GM12878 (cell line): ENCODE results near the gene COMMD1. TPM values are rescaled to one million over a fixed set of nuclear protein-coding genes. Genes with fewer than 3 reads are reported as not detected.

Experiments used
- ATAC-seq: fragments of 200-7000 bp; cut with Tn5 transposase; 3 replicates; pipeline ENCODE4 v1.9.1; 2020; ENCODE audit warnings: mild to moderate bottlenecking, moderate library complexity
- BruUV-seq: library from RNA; stranded (reverse); fragments of 400-500 nt; replicated peaks from 2 replicates; lab custom pipeline; 2021; lab: Mats Ljungman, UMichigan
- CTCF ChIA-PET: fragments of 300-600 bp; sonication (Branson Sonifier 250); formaldehyde crosslinking; extraction: SDS; loops from one replicate; lab custom pipeline; 2021; ENCODE audit warnings: inconsistent platforms; lab: Yijun Ruan, JAX
- POLR2A ChIA-PET: fragments of 350-600 bp; formaldehyde crosslinking; extraction: SDS; loops from one replicate; lab custom pipeline; 2021; ENCODE audit warnings: inconsistent platforms; lab: Charles Lee
- RAD21 ChIA-PET: fragments of 300-600 bp; sonication (Branson Sonifier 250); formaldehyde crosslinking; loops from one replicate; lab custom pipeline; 2023; ENCODE audit warnings: antibody characterized with exemption; ENCODE audit not compliant: unreplicated experiment; lab: Charles Lee
- SMC1A ChIA-PET: fragments of 300-600 bp; sonication (Branson Sonifier 250); formaldehyde crosslinking; loops from one replicate; lab custom pipeline; 2023; ENCODE audit not compliant: unreplicated experiment, uncharacterized antibody; lab: Charles Lee
- DNase-seq: peaks from one replicate; pipeline ENCODE4 v3.0.0-alpha.2; 2011; ENCODE audit warnings: low read depth, low spot score
- FAIRE-seq: peaks from 3 replicates; lab custom pipeline; 2011; peaks lifted over from hg19 to GRCh38; lab: Jason Lieb, UNC
- H2AFZ ChIP-seq: 2 replicates; pipeline ENCODE4 v1.6.0; 2011; ENCODE audit warnings: low read depth, low read length, control low read depth; ENCODE audit not compliant: control insufficient read depth
- H3K27ac ChIP-seq: 2 replicates; pipeline ENCODE4 v1.5.1; 2011; ENCODE audit warnings: control low read depth; ENCODE audit not compliant: control insufficient read depth, insufficient read depth
- H3K27me3 ChIP-seq, 2 experiments: replicated peaks in 1 of 2; 2 replicates each; pipeline versions ENCODE4 v1.6.0 to v1.6.1; 2011; ENCODE audit warnings: low read length in 1 of 2; ENCODE audit not compliant: control insufficient read depth in 2 of 2, insufficient read depth in 2 of 2
- H3K36me3 ChIP-seq, 2 experiments: 2 replicates each; pipeline ENCODE4 v1.5.1; 2011; ENCODE audit warnings: low read length in 1 of 2; ENCODE audit not compliant: control insufficient read depth in 2 of 2, insufficient read depth in 2 of 2
- H3K4me1 ChIP-seq: 2 replicates; pipeline ENCODE4 v1.6.1; 2011; ENCODE audit warnings: mild to moderate bottlenecking, low read length, moderate library complexity, mixed read lengths; ENCODE audit not compliant: control insufficient read depth, insufficient read depth
- H3K4me2 ChIP-seq: 2 replicates; pipeline ENCODE4 v1.6.0; 2011; ENCODE audit warnings: control low read depth; ENCODE audit not compliant: control insufficient read depth, insufficient read depth
- H3K4me3 ChIP-seq: fragments of 200-600 bp; sonication (generic); 2 replicates; pipeline ENCODE4 v1.5.1; 2016
- H3K79me2 ChIP-seq: 2 replicates; pipeline ENCODE4 v1.6.0; 2011; ENCODE audit warnings: low read length; ENCODE audit not compliant: control insufficient read depth, insufficient read depth
- H3K9ac ChIP-seq: 2 replicates; pipeline ENCODE4 v1.8.0; 2011; ENCODE audit warnings: low read length, control low read depth, mixed read lengths; ENCODE audit not compliant: control insufficient read depth, insufficient read depth
- H3K9me3 ChIP-seq: replicated peaks from 3 replicates; pipeline ENCODE4 v1.5.1; 2011; ENCODE audit warnings: mild to moderate bottlenecking, low read length; ENCODE audit not compliant: control insufficient read depth, insufficient read depth
- H4K20me1 ChIP-seq: 2 replicates; pipeline ENCODE4 v1.6.0; 2011; ENCODE audit not compliant: control insufficient read depth, insufficient read depth
- DPF2 ChIP-seq: fragments of 450-650 bp; IDR thresholded peaks from 2 replicates; pipeline ENCODE4 v1.6.1; 2017; ENCODE audit warnings: mild to moderate bottlenecking
- ESRRA ChIP-seq: IDR thresholded peaks from 2 replicates; pipeline ENCODE4 v1.6.1; 2012; ENCODE audit warnings: mild to moderate bottlenecking, low read length, improper control_type of control experiment
- FOXM1 ChIP-seq: IDR thresholded peaks from 2 replicates; pipeline ENCODE4 v1.6.1; 2012; ENCODE audit warnings: low read depth, mild to moderate bottlenecking, inconsistent platforms, low read length, moderate library complexity
- MYC ChIP-seq: IDR thresholded peaks from 2 replicates; pipeline ENCODE4 v1.6.1; 2011; ENCODE audit warnings: mild to moderate bottlenecking, low read length, moderate library complexity, inconsistent platforms; ENCODE audit not compliant: insufficient read depth, insufficient replicate concordance, insufficient read length, severe bottlenecking
- RUNX3 ChIP-seq: IDR thresholded peaks from 2 replicates; pipeline ENCODE4 v1.6.1; 2012; ENCODE audit warnings: low read length, inconsistent platforms
- TAF1 ChIP-seq: IDR thresholded peaks from 2 replicates; pipeline ENCODE4 v1.6.1; 2011; ENCODE audit warnings: mild to moderate bottlenecking, low read depth, low read length, borderline replicate concordance
- TCF3 ChIP-seq: IDR thresholded peaks from 2 replicates; pipeline ENCODE4 v1.6.1; 2012; ENCODE audit warnings: low read depth, mild to moderate bottlenecking, low read length, borderline replicate concordance; ENCODE audit not compliant: insufficient read depth
- TCF7 ChIP-seq: IDR thresholded peaks from 2 replicates; pipeline ENCODE4 v1.6.1; 2014; ENCODE audit warnings: antibody characterized with exemption, borderline replicate concordance
- whole genome bisulfite sequencing: methylation state at CpG from one replicate; pipeline ENCODE4 v1.1.6; 2016; ENCODE audit warnings: low lambda C conversion rate; ENCODE audit not compliant: insufficient replicate concordance, insufficient coverage; ENCODE audit errors: missing lambda C conversion rate; 5-methylcytosine and 5-hydroxymethylcytosine counted together
- in situ Hi-C: fragments of 300-500 bp; cut with MboI; formaldehyde crosslinking; loops from 9 replicates; pipeline ENCODE4 v1.14.3; 2018; ENCODE audit warnings: mixed read lengths
- intact Hi-C: fragments of 100-400 bp; cut with micrococcal nuclease; formaldehyde crosslinking; loops from one replicate; pipeline ENCODE4 v1.14.2; 2022; ENCODE audit not compliant: unreplicated experiment
- polyA plus RNA-seq, 11 experiments: library from polyadenylated mRNA; depleted of rRNA in 4 of 11; unstranded in 6 of 11; stranded (reverse) in 5 of 11; fragments of >200 nt; fragmentation: Nextera tagmentation in 4 of 11; fragmentation: Illumina TruSeq in 1 of 11; extraction: Ambion mirVana in 4 of 11; extraction: Trizol in 1 of 11; gene quantifications; 1 replicate in 1 of 11; 2 replicates in 10 of 11; pipeline versions ENCODE4 v1.2.1 to v1.2.3, GENCODE V29; 2011 to 2016; ENCODE audit warnings: inconsistent platforms in 2 of 11, missing spikeins in 2 of 11, low read depth in 1 of 11
- total RNA-seq, 4 experiments: library from RNA; depleted of rRNA in 3 of 4; stranded (reverse); fragments of >200 nt in 3 of 4; fragmentation: Illumina TruSeq in 1 of 4; extraction: Trizol in 1 of 4; gene quantifications; 2 replicates each; pipeline versions ENCODE4 v1.2.1 to v1.2.3, GENCODE V29; 2013 to 2021
- TF ChIP-seq, protein P1 (sequence below): fragments of 150-350 bp; IDR thresholded peaks from 2 replicates; pipeline ENCODE4 v1.6.1; 2014; ENCODE audit warnings: mild to moderate bottlenecking, low read depth, low read length
- TF ChIP-seq, protein P2 (sequence below): fragments of 450-650 bp; conservative IDR thresholded peaks from 2 replicates; pipeline ENCODE4 v1.6.1; 2017; ENCODE audit warnings: mild to moderate bottlenecking, moderate library complexity

The COMMD1 gene
- total and polyA plus RNA-seq, 10 of the 15 experiments (the other 5 are each of a cell fraction or from before 2014, with no cell fraction given), result 39.7 to 210 (median 53.7) TPM

DNA sequence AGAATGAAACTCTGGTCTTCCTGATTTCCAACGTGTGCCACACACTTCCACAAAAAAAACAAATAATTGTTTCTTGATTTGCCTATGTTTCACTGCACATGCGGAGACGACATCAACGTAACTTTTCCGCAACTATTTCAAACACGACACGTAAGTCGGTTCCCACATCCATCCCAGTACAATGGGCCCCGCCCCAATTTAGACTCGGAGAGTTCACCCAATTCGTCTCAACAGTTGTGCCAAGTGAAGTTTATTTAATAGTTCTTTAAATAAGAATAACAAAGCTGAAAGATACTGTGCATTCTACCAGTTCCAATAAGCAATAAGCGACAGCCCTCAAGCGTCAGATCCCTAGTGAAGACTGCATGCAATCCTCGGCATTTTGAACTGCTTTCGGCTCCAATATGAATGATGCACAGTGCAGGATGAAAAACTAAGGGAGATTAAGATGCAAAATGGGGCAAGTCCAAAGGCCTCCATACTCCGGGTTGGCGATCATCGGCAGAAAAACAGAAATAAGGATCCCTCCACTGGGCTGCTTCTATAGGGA is 17.7 kb upstream of the COMMD1 start:
- POLR2A ChIA-PET, result interaction anchor here (0.6 kb wide), 1 partner anchor 182 kb away, joined by 3 read pairs; no protein-coding TSS in a partner anchor
- intact Hi-C loops (loop anchor here (5.0 to 10.0 kb wide), 2 partner anchors 125 to 193 kb away; no protein-coding TSS in a partner anchor), in situ Hi-C loops (no loop called here)
- Histone ChIP-seq H3K79me2 (peaks cover 40% of the 10 kb centered on the region), H2AFZ (peak overlapping the region; percentile 89), H3K27ac (peak overlapping the region; percentile 86), H3K9me3 (no peaks in the 10 kb centered on the region), H4K20me1 (peaks cover 2% of the 10 kb centered on the region; the same call in 1 of the 2 replicates), H3K36me3 (peaks cover under 1 to 15% of the 10 kb centered on the region in 2 experiments), H3K27me3 (no peaks in the 10 kb centered on the region), H3K4me1 (peaks cover 3% of the 10 kb centered on the region; the same call in 1 of the 2 replicates), H3K4me2 (peak overlapping the region; percentile 70), H3K9ac (peak overlapping the region; percentile 95), H3K4me3 (peak overlapping the region; percentile 78)
- SMC1A ChIA-PET, result interaction anchor here (1.2 to 1.5 kb wide), 3 partner anchors 8 to 182 kb away, joined by 3 to 4 read pairs (median 3); partner anchors contain the start of gene FAM161A
- WGBS, result under 1% methylated on average over 18 of the region's 18 CpGs
- no TSS peak for BruUV-seq
- DNase-seq, result no peak
- no peak for TF ChIP-seq TAF1
- TF ChIP-seq TCF7, result 0 out of 2 replicates have a peak, but pooled peaks have one; percentile 29
- RAD21 ChIA-PET, result no interaction called here
- peak; percentile 5 for ATAC-seq
- FAIRE-seq, result no peak
- CTCF ChIA-PET, result no interaction called here

DNA sequence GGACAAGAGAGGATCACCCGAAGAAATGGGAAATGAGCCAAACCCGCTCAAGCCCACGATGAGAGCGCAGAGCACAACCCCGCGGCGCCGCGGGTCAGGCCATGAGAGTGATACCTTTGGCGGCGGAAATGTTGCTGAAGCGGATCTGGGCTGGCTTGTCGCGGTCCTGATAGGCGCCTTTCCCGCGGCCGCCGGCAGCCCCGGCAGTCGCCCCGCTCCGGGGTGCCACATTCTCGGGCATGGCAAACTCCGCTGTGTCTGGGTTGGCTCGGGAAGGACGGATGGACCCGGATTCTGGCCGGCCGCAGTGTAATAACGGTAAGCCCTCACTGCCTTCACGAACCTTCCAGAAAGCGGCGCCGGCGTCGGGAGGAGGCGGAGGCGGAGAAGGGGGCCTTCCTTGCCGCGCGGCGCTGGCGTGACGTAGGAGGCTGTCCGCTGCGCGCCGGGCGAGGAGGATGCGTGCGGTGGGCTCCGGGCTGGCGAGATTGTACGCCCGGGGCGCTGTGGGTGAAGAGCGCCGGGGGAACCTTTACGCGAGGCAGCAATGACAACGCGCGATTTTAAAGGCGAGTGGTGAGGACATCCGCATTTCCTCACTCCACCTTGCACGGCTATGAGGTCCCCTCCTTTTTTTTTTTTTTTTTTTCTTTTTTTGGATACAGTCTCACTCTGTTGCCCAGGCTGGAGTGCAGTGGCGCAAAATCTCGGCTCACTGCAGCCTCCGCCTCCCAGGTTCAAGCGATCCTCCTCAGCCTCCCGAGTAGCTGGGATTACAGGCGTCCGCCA is 17.0 kb upstream of the COMMD1 start, which contains the start of gene CCT4:
CCT4 (minus strand) TSS at position 390 of the 789 bp plus-strand sequence; CDS start at position 241, 149 bp downstream.
- peak; percentile 72 for DNase-seq
- peaks cover 40% of the 10 kb centered on the region for H3K79me2 ChIP-seq
- H3K27ac ChIP-seq, result peak within 1 kb of the TSS; percentile 86
- intact Hi-C loops, result loop anchor here (5.0 to 10.0 kb wide), 2 partner anchors 126 to 194 kb away; no protein-coding TSS in a partner anchor
- peak within 1 kb of the TSS; percentile 70 for H3K4me2 ChIP-seq
- RAD21 ChIA-PET, result interaction anchor here (0.6 kb wide), 1 partner anchor 17 kb away, joined by 5 read pairs; no protein-coding TSS in a partner anchor
- no peaks in the 10 kb centered on the region for H3K9me3 ChIP-seq
- H2AFZ ChIP-seq, result peak within 1 kb of the TSS; percentile 89
- CTCF ChIA-PET, result interaction anchor here (0.7 to 1.0 kb wide), 2 partner anchors 17 to 231 kb away, joined by 3 to 5 read pairs; partner anchors contain the start of gene COMMD1
- SMC1A ChIA-PET, result interaction anchor here (0.7 to 1.5 kb wide), 2 partner anchors 35 to 63 kb away, joined by 3 to 4 read pairs; partner anchors contain the start of gene FAM161A
- POLR2A ChIA-PET, result interaction anchor here (0.7 kb wide), 4 partner anchors 116 to 1650 kb away, joined by 3 to 7 read pairs (median 4); no protein-coding TSS in a partner anchor
- no peaks in the 10 kb centered on the region for H3K27me3 ChIP-seq
- TSS peak; percentile 87 for BruUV-seq
- peak within 1 kb of the TSS; percentile 95 for H3K9ac ChIP-seq
- in situ Hi-C loops, result no loop called here
- FAIRE-seq, result peak; percentile 41
- peak within 1 kb of the TSS; percentile 78 for H3K4me3 ChIP-seq
- peaks cover 2% of the 10 kb centered on the region; the same call in 1 of the 2 replicates for H4K20me1 ChIP-seq
- under 1% methylated on average over 71 of the region's 74 CpGs for WGBS
- H3K4me1 ChIP-seq, result peaks cover 3% of the 10 kb centered on the region; the same call in 1 of the 2 replicates
- H3K36me3 ChIP-seq, result peaks cover 0 to 14% of the 10 kb centered on the region in 2 experiments; a peak in 2 of 4 replicates
- peak; percentile 90 for ATAC-seq
- TF ChIP-seq ESRRA (no peak), TCF3 (peak; percentile 62; the same call in 1 of the 2 replicates), FOXM1 (no peak), MYC (peak; percentile 94), RUNX3 (peak; percentile 68), DPF2 (peak; percentile 70)
- TF ChIP-seq, protein P1, sequence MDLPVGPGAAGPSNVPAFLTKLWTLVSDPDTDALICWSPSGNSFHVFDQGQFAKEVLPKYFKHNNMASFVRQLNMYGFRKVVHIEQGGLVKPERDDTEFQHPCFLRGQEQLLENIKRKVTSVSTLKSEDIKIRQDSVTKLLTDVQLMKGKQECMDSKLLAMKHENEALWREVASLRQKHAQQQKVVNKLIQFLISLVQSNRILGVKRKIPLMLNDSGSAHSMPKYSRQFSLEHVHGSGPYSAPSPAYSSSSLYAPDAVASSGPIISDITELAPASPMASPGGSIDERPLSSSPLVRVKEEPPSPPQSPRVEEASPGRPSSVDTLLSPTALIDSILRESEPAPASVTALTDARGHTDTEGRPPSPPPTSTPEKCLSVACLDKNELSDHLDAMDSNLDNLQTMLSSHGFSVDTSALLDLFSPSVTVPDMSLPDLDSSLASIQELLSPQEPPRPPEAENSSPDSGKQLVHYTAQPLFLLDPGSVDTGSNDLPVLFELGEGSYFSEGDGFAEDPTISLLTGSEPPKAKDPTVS, result peak; percentile 98
- TF ChIP-seq, protein P2, sequence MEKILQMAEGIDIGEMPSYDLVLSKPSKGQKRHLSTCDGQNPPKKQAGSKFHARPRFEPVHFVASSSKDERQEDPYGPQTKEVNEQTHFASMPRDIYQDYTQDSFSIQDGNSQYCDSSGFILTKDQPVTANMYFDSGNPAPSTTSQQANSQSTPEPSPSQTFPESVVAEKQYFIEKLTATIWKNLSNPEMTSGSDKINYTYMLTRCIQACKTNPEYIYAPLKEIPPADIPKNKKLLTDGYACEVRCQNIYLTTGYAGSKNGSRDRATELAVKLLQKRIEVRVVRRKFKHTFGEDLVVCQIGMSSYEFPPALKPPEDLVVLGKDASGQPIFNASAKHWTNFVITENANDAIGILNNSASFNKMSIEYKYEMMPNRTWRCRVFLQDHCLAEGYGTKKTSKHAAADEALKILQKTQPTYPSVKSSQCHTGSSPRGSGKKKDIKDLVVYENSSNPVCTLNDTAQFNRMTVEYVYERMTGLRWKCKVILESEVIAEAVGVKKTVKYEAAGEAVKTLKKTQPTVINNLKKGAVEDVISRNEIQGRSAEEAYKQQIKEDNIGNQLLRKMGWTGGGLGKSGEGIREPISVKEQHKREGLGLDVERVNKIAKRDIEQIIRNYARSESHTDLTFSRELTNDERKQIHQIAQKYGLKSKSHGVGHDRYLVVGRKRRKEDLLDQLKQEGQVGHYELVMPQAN, result peak; percentile 93
